Neural cell (in vitro differentiated cells): ENCODE results near the gene RITA1. TPM values are rescaled to one million over a fixed set of nuclear protein-coding genes. Genes with fewer than 3 reads are reported as not detected.
A peak's percentile ranks its signal among the peaks of the same experiment; 100 is the strongest.

Source experiments
- H2AFZ ChIP-seq: fragments of 200-600, 300-800 bp; sonication (generic), shearing (Covaris generic); 2 replicates; pipeline ENCODE4 v1.6.0; 2014; ENCODE audit warnings: low read depth, mild to moderate bottlenecking, antibody characterized with exemption, low read length, moderate library complexity
- H3F3A ChIP-seq: fragments of 200-600 bp; shearing (Covaris generic); 2 replicates; pipeline ENCODE4 v1.6.1; 2016; ENCODE audit warnings: mild to moderate bottlenecking, moderate library complexity, mixed read lengths, antibody characterized with exemption, low read length; ENCODE audit not compliant: insufficient read depth, poor library complexity, severe bottlenecking
- H3K27ac ChIP-seq: fragments of 200-600, 300-800 bp; sonication (generic), shearing (Covaris generic); 2 replicates; pipeline ENCODE4 v1.5.1; 2014; ENCODE audit warnings: mild to moderate bottlenecking, low read length, moderate library complexity
- H3K27me3 ChIP-seq: fragments of 300-800, 200-600 bp; sonication (generic), shearing (Covaris generic); 2 replicates; pipeline ENCODE4 v1.6.0; 2014; ENCODE audit warnings: mild to moderate bottlenecking, low read depth, low read length, moderate library complexity; ENCODE audit not compliant: insufficient read depth
- H3K36me3 ChIP-seq: fragments of 300-800, 200-600 bp; sonication (generic), shearing (Covaris generic); 2 replicates; pipeline ENCODE4 v1.5.1; 2014; ENCODE audit warnings: mild to moderate bottlenecking, antibody characterized with exemption, low read length, moderate library complexity; ENCODE audit not compliant: insufficient read depth
- H3K4me2 ChIP-seq: fragments of 300-800, 200-600 bp; sonication (generic), shearing (Covaris generic); 2 replicates; pipeline ENCODE4 v1.6.0; 2014; ENCODE audit warnings: mild to moderate bottlenecking, low read length
- H3K4me3 ChIP-seq: fragments of 300-800, 200-600 bp; sonication (generic), shearing (Covaris generic); 2 replicates; pipeline ENCODE4 v1.5.1; 2014; ENCODE audit warnings: mild to moderate bottlenecking, low read length, moderate library complexity
- H3K79me2 ChIP-seq: fragments of 200-600 bp; shearing (Covaris generic); replicated peaks from 2 replicates; pipeline ENCODE4 v1.6.0; 2014; ENCODE audit warnings: mild to moderate bottlenecking, low read length, moderate library complexity; ENCODE audit not compliant: insufficient read depth
- H3K9ac ChIP-seq: fragments of 300-800, 200-600 bp; sonication (generic), shearing (Covaris generic); 2 replicates; pipeline ENCODE4 v1.6.1; 2016; ENCODE audit warnings: mild to moderate bottlenecking, low read length, mixed read lengths
- H3K9me2 ChIP-seq: fragments of 200-600 bp; shearing (Covaris generic); 2 replicates; pipeline ENCODE4 v1.6.1; 2016; ENCODE audit warnings: mild to moderate bottlenecking, low read length, mixed read lengths; ENCODE audit not compliant: insufficient read depth
- H3K9me3 ChIP-seq: fragments of 200-600, 300-800 bp; sonication (generic), shearing (Covaris generic); 2 replicates; pipeline ENCODE4 v1.6.1; 2016; ENCODE audit warnings: mild to moderate bottlenecking, mixed run types, low read length, moderate library complexity, mixed read lengths
- H4K20me1 ChIP-seq: fragments of 200-600 bp; shearing (Covaris generic); 2 replicates; pipeline ENCODE4 v1.6.1; 2016; ENCODE audit warnings: mild to moderate bottlenecking, mixed run types; ENCODE audit not compliant: insufficient read depth
- EP300 ChIP-seq: fragments of 450-650 bp; conservative IDR thresholded peaks from 2 replicates; pipeline ENCODE4 v1.6.1; 2014; ENCODE audit warnings: antibody characterized with exemption, mild to moderate bottlenecking, moderate library complexity; ENCODE audit not compliant: poor library complexity, severe bottlenecking
- EZH2 ChIP-seq: fragments of 200-600, 300-800 bp; shearing (Covaris generic), sonication (generic); IDR thresholded peaks from 2 replicates; pipeline ENCODE4 v1.6.1; 2014; ENCODE audit warnings: antibody characterized with exemption, low read length, borderline replicate concordance, mild to moderate bottlenecking; ENCODE audit not compliant: insufficient read depth, poor library complexity, severe bottlenecking
- MXI1 ChIP-seq: fragments of 450-650 bp; conservative IDR thresholded peaks from 2 replicates; pipeline ENCODE4 v1.6.1; 2014; ENCODE audit warnings: antibody characterized with exemption, mild to moderate bottlenecking; ENCODE audit not compliant: poor library complexity, severe bottlenecking
- POLR2AphosphoS5 ChIP-seq: IDR thresholded peaks from 2 replicates; pipeline ENCODE4 v1.6.1; 2012
- RAD21 ChIP-seq: fragments of 450-650 bp; conservative IDR thresholded peaks from 2 replicates; pipeline ENCODE4 v1.6.1; 2014; ENCODE audit warnings: antibody characterized with exemption, mild to moderate bottlenecking, moderate library complexity
- SMC3 ChIP-seq: fragments of 450-650 bp; conservative IDR thresholded peaks from 2 replicates; pipeline ENCODE4 v1.6.1; 2014; ENCODE audit warnings: antibody characterized with exemption, mild to moderate bottlenecking, moderate library complexity; ENCODE audit not compliant: poor library complexity
- TAF1 ChIP-seq: IDR thresholded peaks from 2 replicates; pipeline ENCODE4 v1.6.1; 2012; ENCODE audit warnings: low read depth
- polyA plus RNA-seq: library from polyadenylated mRNA; depleted of rRNA; stranded (reverse); fragments of >200 nt; gene quantifications from 2 replicates; pipeline ENCODE4 v1.2.3, GENCODE V29; 2014
- TF ChIP-seq, protein P1 (sequence below): fragments of 450-650 bp; IDR thresholded peaks from 2 replicates; pipeline ENCODE4 v1.5.1; 2014; ENCODE audit warnings: antibody characterized with exemption, mild to moderate bottlenecking, moderate library complexity; ENCODE audit not compliant: poor library complexity, severe bottlenecking
- TF ChIP-seq, protein P2 (sequence below): IDR thresholded peaks from 2 replicates; pipeline ENCODE4 v1.6.1; 2012; ENCODE audit warnings: borderline replicate concordance

Gene RITA1
- polyA plus RNA-seq, 1 donor from 2014 or later, result 23.3 TPM

DNA sequence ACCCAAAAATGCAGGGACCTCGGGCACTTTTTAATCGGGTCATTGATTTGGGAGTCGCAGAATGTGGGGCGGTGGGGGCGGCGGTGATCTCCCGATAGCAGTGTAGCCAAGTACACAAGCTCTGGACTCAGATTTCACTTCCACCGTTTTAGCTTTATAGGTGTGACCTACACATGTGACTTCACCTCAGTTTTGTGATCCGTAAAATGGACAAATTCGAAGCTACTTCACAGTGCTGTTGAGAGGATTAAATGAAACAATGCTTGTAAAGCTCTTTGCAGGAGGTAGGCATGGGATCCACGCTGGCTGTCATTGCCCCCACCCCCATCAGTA is 478 bp downstream of the RITA1 start:
- H3K27ac ChIP-seq, result peak overlapping the region; percentile 77
- H3K9me2 ChIP-seq, result no peaks in the 10 kb centered on the region
- peak overlapping the region; percentile 80 for H2AFZ ChIP-seq
- H3K27me3 ChIP-seq, result no peaks in the 10 kb centered on the region
- TF ChIP-seq, protein P1, sequence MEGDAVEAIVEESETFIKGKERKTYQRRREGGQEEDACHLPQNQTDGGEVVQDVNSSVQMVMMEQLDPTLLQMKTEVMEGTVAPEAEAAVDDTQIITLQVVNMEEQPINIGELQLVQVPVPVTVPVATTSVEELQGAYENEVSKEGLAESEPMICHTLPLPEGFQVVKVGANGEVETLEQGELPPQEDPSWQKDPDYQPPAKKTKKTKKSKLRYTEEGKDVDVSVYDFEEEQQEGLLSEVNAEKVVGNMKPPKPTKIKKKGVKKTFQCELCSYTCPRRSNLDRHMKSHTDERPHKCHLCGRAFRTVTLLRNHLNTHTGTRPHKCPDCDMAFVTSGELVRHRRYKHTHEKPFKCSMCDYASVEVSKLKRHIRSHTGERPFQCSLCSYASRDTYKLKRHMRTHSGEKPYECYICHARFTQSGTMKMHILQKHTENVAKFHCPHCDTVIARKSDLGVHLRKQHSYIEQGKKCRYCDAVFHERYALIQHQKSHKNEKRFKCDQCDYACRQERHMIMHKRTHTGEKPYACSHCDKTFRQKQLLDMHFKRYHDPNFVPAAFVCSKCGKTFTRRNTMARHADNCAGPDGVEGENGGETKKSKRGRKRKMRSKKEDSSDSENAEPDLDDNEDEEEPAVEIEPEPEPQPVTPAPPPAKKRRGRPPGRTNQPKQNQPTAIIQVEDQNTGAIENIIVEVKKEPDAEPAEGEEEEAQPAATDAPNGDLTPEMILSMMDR, result no peak
- TF ChIP-seq MXI1, result no peak
- H3K36me3 ChIP-seq, result no peaks in the 10 kb centered on the region
- no peaks in the 10 kb centered on the region for H3F3A ChIP-seq
- H3K79me2 ChIP-seq, result peaks cover 13% of the 10 kb centered on the region
- peak overlapping the region; percentile 91 for H3K4me2 ChIP-seq
- no peaks in the 10 kb centered on the region for H3K9me3 ChIP-seq
- H3K9ac ChIP-seq, result peak overlapping the region; percentile 83
- H4K20me1 ChIP-seq, result no peaks in the 10 kb centered on the region
- peak overlapping the region; percentile 90 for H3K4me3 ChIP-seq

DNA sequence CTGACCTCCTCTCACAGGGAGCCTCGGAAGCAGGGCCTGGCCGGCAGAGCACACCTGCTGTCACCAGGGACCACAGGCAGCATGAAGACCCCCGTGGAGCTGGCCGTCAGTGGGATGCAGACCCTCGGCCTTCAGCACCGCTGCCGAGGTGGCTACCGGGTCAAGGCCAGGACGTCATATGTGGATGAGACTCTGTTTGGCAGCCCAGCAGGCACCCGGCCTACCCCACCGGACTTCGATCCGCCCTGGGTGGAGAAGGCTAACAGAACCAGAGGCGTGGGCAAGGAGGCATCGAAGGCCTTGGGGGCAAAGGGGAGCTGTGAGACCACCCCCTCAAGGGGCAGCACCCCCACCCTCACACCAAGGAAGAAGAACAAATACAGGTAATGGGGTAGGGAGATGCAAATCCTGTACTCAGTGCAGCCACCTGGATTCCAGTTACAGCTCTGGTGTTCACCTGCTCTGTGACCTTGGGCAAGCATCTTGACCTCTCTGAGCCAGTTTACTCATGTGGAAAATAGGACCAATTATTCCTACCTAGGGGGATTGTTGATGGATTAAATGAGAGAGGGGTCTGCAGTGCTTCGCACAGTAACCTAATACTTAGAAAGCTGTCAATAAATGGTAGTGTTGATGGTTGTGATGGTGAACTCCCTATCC is 1.3 kb downstream of the RITA1 start:
- Histone ChIP-seq H3K79me2 (peaks cover 13% of the 10 kb centered on the region), H3K27ac (no peak overlapping the region), H3K27me3 (no peaks in the 10 kb centered on the region), H3K9me3 (no peaks in the 10 kb centered on the region), H3K4me2 (peak overlapping the region; percentile 91), H3F3A (no peaks in the 10 kb centered on the region), H4K20me1 (no peaks in the 10 kb centered on the region), H3K4me3 (peak overlapping the region; percentile 90), H2AFZ (no peak overlapping the region), H3K36me3 (no peaks in the 10 kb centered on the region), H3K9me2 (no peaks in the 10 kb centered on the region), H3K9ac (peak overlapping the region; percentile 83)
- no peak for TF ChIP-seq POLR2AphosphoS5

DNA sequence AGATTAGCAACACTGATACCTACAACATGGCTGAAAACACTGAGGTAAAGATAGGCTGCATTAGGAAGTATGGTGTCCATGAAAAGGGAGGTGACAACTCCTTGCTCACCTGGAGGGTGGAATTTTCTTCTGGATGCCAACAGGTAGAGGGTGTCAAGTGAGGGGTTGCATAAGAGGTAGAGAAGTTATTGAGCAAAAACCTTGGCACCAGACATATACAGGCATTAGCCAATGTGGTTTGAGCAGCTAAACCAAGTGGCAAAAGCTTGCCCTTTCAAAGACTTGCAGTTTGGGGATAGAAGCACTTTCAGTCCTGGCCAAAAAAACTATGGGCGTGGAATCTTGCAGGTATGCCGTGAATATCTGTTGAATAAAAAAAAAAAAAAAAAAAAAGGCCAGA is 3.8 kb downstream of the RITA1 start:
- Histone ChIP-seq H3K36me3 (no peaks in the 10 kb centered on the region), H3F3A (no peaks in the 10 kb centered on the region), H3K27ac (no peak overlapping the region), H3K9me3 (no peaks in the 10 kb centered on the region), H3K27me3 (no peaks in the 10 kb centered on the region), H2AFZ (no peak overlapping the region), H4K20me1 (no peaks in the 10 kb centered on the region), H3K4me3 (no peak overlapping the region), H3K9me2 (no peaks in the 10 kb centered on the region), H3K79me2 (peaks cover 9% of the 10 kb centered on the region), H3K9ac (no peak overlapping the region), H3K4me2 (no peak overlapping the region)
- TF ChIP-seq RAD21, result no peak
- TF ChIP-seq SMC3, result no peak
- TF ChIP-seq TAF1, result no peak
- TF ChIP-seq, protein P1, result no peak
- TF ChIP-seq EP300, result no peak
- no peak for TF ChIP-seq EZH2
- TF ChIP-seq, protein P2, sequence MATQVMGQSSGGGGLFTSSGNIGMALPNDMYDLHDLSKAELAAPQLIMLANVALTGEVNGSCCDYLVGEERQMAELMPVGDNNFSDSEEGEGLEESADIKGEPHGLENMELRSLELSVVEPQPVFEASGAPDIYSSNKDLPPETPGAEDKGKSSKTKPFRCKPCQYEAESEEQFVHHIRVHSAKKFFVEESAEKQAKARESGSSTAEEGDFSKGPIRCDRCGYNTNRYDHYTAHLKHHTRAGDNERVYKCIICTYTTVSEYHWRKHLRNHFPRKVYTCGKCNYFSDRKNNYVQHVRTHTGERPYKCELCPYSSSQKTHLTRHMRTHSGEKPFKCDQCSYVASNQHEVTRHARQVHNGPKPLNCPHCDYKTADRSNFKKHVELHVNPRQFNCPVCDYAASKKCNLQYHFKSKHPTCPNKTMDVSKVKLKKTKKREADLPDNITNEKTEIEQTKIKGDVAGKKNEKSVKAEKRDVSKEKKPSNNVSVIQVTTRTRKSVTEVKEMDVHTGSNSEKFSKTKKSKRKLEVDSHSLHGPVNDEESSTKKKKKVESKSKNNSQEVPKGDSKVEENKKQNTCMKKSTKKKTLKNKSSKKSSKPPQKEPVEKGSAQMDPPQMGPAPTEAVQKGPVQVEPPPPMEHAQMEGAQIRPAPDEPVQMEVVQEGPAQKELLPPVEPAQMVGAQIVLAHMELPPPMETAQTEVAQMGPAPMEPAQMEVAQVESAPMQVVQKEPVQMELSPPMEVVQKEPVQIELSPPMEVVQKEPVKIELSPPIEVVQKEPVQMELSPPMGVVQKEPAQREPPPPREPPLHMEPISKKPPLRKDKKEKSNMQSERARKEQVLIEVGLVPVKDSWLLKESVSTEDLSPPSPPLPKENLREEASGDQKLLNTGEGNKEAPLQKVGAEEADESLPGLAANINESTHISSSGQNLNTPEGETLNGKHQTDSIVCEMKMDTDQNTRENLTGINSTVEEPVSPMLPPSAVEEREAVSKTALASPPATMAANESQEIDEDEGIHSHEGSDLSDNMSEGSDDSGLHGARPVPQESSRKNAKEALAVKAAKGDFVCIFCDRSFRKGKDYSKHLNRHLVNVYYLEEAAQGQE, result no peak
- no peak for TF ChIP-seq POLR2AphosphoS5
- TF ChIP-seq MXI1, result no peak
